HG02588 (cell line): ENCODE measurements around the gene ENKD1.

Experiments
- ATAC-seq: cut with Tn5 transposase; IDR thresholded peaks from one replicate; pipeline ENCODE4 v1.9.1; 2021; ENCODE audit warnings: mild to moderate bottlenecking, moderate library complexity; ENCODE audit not compliant: unreplicated experiment

ENKD1 gene

DNA sequence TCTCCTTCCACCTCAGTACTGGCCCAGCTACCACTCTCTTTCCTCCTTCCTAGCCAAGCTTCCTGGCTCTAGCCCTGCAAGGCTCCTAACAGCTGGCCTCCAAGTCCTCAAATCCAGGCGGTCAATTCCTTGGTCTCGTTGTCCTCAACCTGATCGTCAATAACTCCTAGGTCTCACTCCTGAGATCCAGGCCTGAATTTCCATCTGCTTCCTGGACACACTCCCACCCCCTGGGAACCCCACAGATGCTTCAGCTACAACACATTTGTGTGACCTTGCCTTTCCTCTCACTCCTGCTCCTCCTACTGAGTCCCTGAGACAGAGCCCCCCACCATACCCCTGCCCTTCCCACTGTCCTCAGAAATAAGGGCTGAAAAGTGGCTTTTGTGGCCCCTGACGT lies 2.3 kb downstream of the ENKD1 start:
- ATAC-seq = no peak

- no peak for ATAC-seq
These were observed 2.7 kb downstream of the ENKD1 start for GRCh38 chr16:67663877-67664222.

GRCh38 chr16:67663151-67663876 lies 3.2 kb downstream of the ENKD1 start:
- ATAC-seq = no peak

DNA sequence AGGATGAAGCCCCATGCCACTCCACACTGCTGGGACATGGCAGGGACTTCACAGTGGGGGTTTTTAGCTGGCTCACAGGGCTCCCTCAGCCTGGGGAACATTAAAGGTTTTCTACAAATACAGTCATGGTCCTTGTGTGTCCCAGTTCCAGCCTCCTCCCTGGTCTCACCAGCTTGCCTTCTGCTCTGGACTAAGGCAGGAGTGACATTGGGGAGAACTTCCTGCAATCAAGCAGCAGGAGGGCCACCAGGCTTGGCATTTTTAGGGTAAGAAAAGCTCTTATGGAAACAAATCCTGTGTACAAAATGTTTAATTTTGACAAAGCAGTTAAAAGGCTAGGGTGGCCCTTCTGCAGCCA lies 3.9 kb downstream of the ENKD1 start:
- ATAC-seq = no peak

DNA sequence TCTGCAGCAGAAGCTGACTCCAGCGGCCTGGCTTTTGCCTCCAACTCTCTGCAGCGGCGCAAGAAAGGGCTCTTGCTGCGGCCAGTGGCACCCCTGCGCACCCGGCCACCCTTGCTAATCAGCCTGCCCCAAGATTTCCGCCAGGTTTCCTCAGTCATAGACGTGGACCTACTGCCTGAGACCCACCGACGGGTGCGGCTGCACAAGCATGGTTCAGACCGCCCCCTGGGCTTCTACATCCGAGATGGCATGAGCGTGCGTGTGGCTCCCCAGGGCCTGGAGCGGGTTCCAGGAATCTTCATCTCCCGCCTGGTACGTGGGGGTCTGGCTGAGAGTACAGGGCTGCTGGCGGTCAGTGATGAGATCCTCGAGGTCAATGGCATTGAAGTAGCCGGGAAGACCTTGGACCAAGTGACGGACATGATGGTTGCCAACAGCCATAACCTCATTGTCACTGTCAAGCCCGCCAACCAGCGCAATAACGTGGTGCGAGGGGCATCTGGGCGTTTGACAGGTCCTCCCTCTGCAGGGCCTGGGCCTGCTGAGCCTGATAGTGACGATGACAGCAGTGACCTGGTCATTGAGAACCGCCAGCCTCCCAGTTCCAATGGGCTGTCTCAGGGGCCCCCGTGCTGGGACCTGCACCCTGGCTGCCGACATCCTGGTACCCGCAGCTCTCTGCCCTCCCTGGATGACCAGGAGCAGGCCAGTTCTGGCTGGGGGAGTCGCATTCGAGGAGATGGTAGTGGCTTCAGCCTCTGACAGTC lies 4.5 kb downstream of the ENKD1 start:
- ATAC-seq = no peak

DNA sequence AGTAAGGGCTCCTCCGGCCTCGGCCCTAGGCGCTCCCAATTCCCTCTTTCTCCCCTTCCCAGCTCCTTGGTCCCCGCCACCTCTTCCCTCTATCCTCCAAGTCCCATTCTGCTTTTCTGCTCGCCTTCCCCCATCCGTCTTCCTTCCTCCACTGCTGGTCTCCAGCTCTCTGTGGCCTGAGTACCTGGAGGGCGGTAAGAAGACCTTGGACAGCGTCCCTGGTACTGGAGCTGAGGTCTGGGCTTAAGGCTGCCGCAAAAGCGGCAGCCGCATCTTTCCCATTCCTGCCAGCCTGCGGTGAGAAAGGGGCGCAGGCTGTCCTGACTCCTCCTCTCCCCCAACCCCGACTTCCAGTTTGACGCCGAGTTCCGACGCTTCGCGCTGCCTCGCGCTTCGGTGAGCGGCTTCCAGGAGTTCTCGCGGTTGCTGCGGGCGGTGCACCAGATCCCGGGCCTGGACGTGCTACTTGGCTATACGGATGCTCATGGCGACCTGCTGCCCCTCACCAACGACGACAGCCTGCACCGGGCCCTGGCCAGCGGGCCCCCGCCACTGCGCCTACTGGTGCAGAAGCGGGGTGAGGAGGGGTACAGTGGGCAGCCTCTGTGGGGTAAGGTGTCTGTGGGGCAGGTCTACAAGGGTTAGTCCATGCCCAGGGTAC lies 5.3 kb downstream of the ENKD1 start:
- no peak for ATAC-seq

DNA sequence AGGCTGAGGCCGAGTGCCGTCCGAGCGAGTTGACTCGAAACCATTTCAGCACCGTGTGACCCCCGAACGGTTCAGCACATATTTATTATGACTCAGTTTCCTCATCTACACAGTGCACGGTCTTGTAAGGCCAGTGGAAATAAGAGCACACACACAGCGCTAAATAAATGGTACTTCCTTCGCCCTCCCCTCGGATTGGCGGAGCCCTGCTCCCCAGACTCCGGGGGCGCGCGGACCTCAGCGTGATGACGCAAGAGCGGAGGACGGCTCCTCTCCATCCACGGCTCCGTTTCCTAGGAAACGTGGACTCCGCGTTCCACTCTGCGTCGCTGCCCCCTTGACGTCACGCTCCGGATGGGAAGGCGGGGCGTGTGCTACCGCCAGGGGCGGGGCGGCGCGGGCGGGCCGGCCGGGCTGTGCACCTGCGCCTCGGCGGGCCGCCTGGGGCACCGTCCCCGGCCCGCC lies 6.0 kb downstream of the ENKD1 start, which contains the start of gene PARD6A:
Gene PARD6A (plus strand): TSS at position 397 of the 465 bp plus-strand sequence. CDS start 79 bp downstream, outside the sequence.
- peak; percentile 72 for ATAC-seq

GRCh38 chr16:67659675-67660563 lies 6.6 kb downstream of the ENKD1 start, which contains the start of gene ACD:
Gene ACD, minus strand, starts transcription at chr16:67660260. Its CDS starts 40 bp downstream, at chr16:67660220.
- peak; percentile 41 for ATAC-seq

- ATAC-seq = no peak
These were observed 7.5 kb downstream of the ENKD1 start for GRCh38 chr16:67658849-67659674.

DNA sequence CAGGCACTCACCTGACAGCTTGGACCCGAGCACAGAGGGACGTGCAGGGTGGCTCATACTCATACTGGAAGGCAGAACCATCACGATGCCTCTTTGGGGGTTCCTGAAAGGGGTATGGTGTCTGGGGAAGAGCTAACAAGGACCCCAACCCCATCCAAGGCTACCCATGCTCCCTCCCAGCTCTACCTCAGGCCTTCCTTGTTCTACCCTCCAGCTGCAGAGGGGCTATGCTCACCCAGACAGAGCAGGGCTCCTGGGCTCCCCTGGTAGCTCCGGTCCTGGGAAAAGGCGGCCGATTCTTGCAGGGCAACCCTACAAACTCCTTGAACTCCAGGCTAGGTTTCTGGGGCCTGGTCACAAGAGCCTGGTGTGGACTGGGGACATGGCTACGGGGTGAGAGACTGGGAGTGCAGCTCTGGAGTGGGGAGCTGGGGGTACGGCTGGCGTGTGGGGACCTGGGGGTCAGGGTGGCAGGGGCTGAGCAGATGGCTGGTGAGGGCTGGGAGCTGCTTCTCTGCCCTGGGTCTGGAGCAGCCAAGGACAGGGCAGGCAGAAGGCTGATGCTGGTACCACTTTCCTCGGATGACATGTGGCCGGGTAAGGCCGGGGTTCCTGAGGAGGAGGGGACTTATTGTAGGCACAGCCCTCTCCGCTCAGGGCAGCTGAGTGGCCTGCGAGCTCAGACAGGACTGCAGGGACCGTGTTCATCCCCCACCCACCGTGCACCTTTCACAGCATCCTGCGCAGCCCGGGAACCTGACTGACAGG lies 8.6 kb downstream of the ENKD1 start:
- no peak for ATAC-seq

DNA sequence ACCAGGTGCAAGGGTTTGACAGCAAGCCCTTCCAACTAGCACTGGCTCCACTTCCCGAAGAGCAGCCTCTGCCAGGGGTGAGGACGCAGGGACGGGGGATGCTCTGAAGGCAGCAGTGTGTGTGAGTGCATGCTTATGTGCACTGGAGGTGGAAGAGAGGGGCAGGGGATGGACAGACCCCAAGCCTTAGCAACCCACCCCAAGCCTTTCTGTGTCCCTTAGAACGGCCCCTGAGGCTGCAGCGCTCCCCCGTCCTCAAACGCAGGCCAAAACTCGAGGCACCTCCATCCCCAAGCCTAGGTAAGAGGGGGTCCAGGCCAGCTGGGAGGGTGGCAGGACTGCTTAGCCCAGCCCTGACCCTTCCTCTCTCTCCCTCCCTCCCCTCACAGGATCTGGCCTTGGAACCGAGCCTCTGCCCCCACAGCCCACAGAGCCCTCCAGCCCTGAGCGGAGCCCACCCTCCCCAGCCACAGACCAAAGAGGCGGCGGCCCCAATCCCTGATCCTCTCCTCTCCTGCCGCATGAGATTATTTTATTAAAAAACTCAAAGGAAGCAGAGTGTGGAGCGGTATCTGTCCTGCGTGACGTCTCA lies 9.4 kb downstream of the ENKD1 start:
- no peak for ATAC-seq

DNA sequence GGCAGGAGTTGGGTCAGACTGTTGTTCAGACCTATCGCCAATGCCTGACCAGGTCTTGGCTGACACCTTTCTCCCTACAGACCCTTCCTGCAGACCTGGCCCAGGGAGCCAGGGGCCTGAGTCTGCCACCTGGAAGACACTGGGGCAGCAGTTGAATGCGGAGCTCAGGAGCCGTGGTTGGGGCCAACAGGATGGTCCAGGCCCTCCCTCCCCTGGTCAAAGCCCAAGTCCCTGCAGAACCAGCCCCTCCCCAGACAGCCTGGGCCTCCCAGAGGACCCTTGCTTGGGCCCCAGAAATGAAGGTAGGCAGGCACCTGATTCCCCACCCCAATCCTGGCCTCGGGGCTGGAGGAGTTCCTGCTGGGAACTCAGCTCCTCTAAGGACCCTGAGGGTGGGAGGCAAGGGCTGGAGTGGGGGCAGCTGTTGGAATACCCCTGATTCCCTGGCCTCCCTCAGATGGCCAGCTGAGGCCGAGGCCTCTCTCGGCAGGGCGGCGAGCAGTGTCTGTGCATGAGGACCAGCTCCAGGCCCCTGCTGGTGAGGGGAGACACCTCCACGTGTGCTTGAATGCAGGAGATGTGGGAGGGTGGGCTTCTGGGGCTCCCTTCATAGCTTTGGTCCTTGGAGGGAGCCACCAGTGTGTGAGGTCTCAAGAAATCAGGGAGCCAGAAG lies 10.1 kb downstream of the ENKD1 start:
- ATAC-seq = no peak

DNA sequence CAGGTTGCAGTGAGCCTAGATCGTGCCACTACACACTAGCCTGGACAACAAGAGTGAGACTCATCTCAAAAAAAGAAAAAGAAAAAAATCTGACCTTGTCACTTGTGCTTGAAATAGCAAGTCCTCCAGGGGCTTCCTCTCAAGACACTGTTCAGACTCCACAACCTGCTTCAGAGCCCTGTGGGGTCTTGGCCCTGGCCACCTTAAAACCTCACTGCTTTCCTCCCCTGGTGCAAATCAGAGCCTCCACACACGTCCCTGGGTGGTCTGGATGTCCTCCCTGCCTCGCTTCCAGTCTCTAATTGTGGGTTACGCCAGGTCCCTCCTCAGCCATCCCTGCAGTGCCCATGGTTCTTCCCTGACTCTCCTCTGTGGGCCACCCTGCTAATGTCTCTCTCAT lies 11.2 kb downstream of the ENKD1 start:
- no peak for ATAC-seq

- ATAC-seq = no peak
These were observed 12.1 kb downstream of the ENKD1 start for GRCh38 chr16:67654403-67654911.

GRCh38 chr16:67653789-67654402 lies 12.7 kb downstream of the ENKD1 start:
- no peak for ATAC-seq

DNA sequence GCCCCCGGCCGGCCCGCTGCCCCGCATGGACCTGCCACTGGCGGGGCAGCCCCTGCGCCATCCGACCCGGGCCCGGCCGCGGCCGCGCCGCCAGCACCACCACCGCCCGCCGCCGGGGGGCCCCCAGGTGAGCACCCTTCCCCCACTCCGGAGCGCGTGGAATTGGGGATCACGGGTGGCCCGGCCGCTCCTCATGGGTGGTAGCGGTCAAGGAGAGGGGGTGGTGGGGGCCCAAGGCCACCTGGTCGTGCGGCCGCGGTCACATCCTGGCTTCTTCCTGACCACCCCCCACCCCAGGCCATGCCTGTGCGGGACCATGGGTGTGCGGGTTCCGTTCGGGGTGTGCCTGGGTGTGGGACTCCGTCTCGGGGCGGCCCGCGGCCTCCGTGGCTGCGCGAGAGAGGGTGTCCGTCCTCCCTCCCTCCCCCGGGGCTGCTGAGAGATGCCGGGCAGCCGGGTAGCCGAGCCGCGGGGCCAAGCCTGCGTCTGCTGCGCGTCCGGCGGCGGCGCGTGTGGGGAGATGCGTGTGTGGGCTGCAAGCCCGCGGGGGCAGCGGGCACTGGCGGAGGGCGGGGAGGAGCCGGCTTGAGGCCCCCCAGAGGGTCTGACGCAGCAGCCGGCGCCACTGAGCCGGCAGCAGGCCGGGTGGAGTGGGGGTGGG lies 13.3 kb downstream of the ENKD1 start:
- no peak for ATAC-seq

- no peak for ATAC-seq
These were observed 13.9 kb downstream of the ENKD1 start for GRCh38 chr16:67652578-67653127.
